ENCODE measurements around the gene ADORA3. TPM values are rescaled to one million over a fixed set of nuclear protein-coding genes. Genes with fewer than 3 reads are reported as not detected.

The ADORA3 gene
- total RNA-seq, 5 donors from 2014 or later (not counting 1 experiment from before 2014, with no cell fraction given): 0.30 TPM; not detected in 4

DNA sequence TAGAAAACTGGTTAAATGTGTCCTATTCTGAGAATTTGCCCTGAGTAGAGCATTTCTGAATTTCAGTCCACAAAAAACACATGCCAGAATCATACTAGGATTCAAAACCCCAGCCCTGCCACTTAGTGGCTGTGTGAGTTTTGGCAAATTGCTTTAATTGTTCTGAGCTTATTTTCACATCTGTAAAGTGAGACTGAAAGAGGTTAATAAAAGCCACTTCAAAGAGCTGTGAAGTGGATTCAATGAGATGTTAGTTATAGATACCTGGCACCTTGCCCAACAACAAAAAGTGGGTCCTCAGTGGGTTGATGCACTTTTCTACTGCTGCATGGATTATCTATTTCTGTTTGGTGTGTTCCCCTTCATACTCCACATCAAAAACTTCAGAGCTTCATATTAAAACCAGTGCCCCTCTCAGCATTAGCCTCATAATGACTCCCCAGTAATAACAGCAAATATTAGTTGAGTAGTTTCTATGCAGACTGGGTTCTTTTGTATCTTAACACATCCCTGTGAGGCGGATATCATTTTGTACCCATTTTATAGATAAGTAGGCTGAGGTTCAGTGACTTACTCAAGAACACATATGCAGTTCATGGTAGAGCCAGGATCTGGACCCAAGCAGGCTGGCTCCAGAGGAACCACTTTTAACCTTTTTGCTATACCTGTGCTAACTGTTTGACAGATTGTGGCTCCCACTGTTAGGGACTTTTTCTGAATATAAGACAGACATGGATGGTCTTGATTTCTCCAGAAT lies 14.2 kb upstream of the ADORA3 start:
- no peaks in the 10 kb centered on the region for H3K36me3 ChIP-seq (ENCODE audit: control insufficient read depth in 2 of 2, extremely low read depth in 1 of 2, insufficient read depth in 1 of 2, low read length in 1 of 2)
- POLR2A ChIA-PET: interaction anchor here in 1 of 2 donors (0.5 to 0.9 kb wide), 4 partner anchors 51 to 94 kb away, joined by 3 to 4 read pairs (median 4); no protein-coding TSS in a partner anchor
- peaks cover 0 to 10% of the 10 kb centered on the region in 2 experiments for H3K27me3 ChIP-seq (replicated peaks in 1 of 2; ENCODE audit: control insufficient read depth in 2 of 2, extremely low read depth in 1 of 2, insufficient read depth in 2 of 2, low read length in 1 of 2)
- H3K9me3 Mint-ChIP-seq: no peaks in the 10 kb centered on the region
- H3K27ac ChIP-seq (ENCODE audit: low read length): no peak overlapping the region
- no CpG with 5 or more reads among the region's 1 CpG for WGBS (ENCODE audit: insufficient coverage)
- peak overlapping the region in 1 of 3 donors; percentile 80 for H3K4me3 Mint-ChIP-seq
- peaks cover 21 to 37% of the 10 kb centered on the region in 2 experiments for H3K4me1 ChIP-seq (ENCODE audit: control insufficient read depth in 1 of 2, extremely low read depth in 1 of 2, insufficient read depth in 2 of 2, low read length in 2 of 2)
- peaks cover 40 to 49% (median 48%) of the 10 kb centered on the region in 3 donors for H3K4me1 Mint-ChIP-seq
- peak in 3 of 4 experiments; percentile 24 to 43 (median 39) for ATAC-seq (replicated peaks in 1 of 4)
- no peak overlapping the region for H3K4me3 ChIP-seq (ENCODE audit: control insufficient read depth in 1 of 2, extremely low read depth in 1 of 2, low read length in 1 of 2)
- peak overlapping the region; percentile 66 to 78 for H3K27ac Mint-ChIP-seq
- no peaks in the 10 kb centered on the region for H3K27me3 Mint-ChIP-seq
- H3K36me3 Mint-ChIP-seq: no peaks in the 10 kb centered on the region
- DNase-seq: peak in 5 of 35 experiments; percentile 17 to 63 (median 21)
- CTCF ChIA-PET: interaction anchor here (0.6 to 4.5 kb wide), 12 partner anchors 10 to 1446 kb away, joined by 3 to 42 read pairs (median 3); partner anchors contain the start of genes ADORA3 (in 1 of the 2) and TMIGD3 (in 1 of the 2)
- no peaks in the 10 kb centered on the region for H3K9me3 ChIP-seq

DNA sequence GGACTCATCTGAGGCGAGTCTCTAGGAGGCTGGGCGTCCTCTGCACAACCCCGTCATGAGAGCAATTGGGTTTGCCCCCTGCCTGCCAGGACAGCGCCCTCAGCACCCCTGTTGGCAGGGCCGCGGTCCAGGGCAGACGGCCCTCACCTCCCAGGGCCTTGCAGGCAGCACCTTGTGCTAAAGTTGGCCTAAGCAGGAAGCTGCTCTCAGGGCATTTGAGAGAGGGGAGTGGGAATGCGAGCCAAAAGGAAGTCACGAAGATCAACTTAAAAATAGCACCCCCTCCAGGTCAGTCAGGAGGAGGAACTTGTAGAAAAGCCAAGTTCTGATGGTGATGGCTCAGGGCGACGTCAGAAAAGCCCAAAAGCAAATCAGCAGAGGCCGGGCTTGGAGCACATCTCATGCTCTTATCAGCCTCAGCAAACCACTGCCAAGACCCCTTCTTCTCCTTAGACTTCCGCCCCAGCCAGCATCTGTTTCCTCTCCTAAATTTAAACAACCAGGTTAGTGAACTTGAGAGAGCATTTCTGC lies 12.6 kb upstream of the ADORA3 start:
- ChIA-PET CTCF (interaction anchor here (0.9 to 4.5 kb wide), 3 partner anchors 8 to 159 kb away, joined by 4 to 42 read pairs (median 13); no protein-coding TSS in a partner anchor), POLR2A (interaction anchor here in 1 of 2 donors (0.6 kb wide), 1 partner anchor 144 kb away, joined by 3 read pairs; no protein-coding TSS in a partner anchor)
- DNase-seq (peak in 31 of 35 experiments; percentile 18 to 68 (median 36)), ATAC-seq (replicated peaks in 1 of 4) (peak; percentile 54 to 83 (median 58))
- H3K9me3 Mint-ChIP-seq: no peaks in the 10 kb centered on the region
- H3K36me3 ChIP-seq (ENCODE audit: control insufficient read depth in 2 of 2, extremely low read depth in 1 of 2, insufficient read depth in 1 of 2, low read length in 1 of 2): no peaks in the 10 kb centered on the region
- peaks cover 28 to 49% of the 10 kb centered on the region in 2 experiments for H3K4me1 ChIP-seq (ENCODE audit: control insufficient read depth in 1 of 2, extremely low read depth in 1 of 2, insufficient read depth in 2 of 2, low read length in 2 of 2)
- H3K27me3 Mint-ChIP-seq: no peaks in the 10 kb centered on the region
- H3K27me3 ChIP-seq (replicated peaks in 1 of 2; ENCODE audit: control insufficient read depth in 2 of 2, extremely low read depth in 1 of 2, insufficient read depth in 2 of 2, low read length in 1 of 2): peaks cover 0 to 10% of the 10 kb centered on the region in 2 experiments
- 66% methylated on average over 5 of the region's 13 CpGs for WGBS (ENCODE audit: insufficient coverage)
- H3K4me1 Mint-ChIP-seq: peaks cover 40 to 49% (median 48%) of the 10 kb centered on the region in 3 donors
- H3K4me3 ChIP-seq (ENCODE audit: control insufficient read depth in 1 of 2, extremely low read depth in 1 of 2, low read length in 1 of 2): peak overlapping the region; percentile 41 to 58
- peak overlapping the region; percentile 75 to 80 (median 76) for H3K4me3 Mint-ChIP-seq
- H3K27ac ChIP-seq (ENCODE audit: low read length): no peak overlapping the region
- peak overlapping the region; percentile 70 to 80 for H3K27ac Mint-ChIP-seq
- H3K9me3 ChIP-seq: no peaks in the 10 kb centered on the region
- no peaks in the 10 kb centered on the region for H3K36me3 Mint-ChIP-seq

DNA sequence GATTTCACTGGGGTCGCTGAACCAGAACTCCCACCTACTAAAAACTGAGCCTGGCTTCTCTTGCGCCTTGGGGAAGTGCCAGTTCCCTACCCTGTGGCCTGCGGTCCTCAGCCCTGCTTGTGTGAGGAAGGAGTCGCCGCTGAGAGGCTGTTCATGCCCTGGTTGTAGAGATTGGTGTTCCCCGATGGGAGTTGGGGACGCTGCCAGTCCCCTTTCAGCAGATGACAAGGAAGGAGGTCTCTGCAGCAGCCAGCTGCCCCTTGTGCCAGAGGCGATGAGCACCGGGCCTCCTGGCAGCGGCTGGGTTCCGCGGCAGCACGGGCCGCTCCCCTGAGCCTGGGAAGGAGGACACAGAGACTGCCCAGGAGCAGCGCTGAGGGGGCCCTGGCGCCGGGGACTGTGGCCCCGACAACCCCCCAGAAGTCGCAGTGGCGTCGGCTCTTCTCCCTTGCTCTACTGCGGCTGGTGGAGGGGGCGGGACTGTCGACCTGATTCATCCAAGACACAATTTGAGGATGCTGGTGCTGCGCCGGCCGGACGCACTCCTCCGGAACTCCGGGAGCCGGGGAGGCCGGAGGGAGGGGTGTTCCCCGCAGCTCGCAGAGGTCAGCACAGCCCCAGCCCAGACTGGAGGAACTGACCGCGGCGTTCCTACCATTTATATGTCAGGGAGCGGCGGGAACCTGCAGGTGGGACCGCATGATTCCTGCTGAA lies 12.0 kb upstream of the ADORA3 start:
- Histone ChIP-seq H3K4me1 (ENCODE audit: control insufficient read depth in 1 of 2, extremely low read depth in 1 of 2, insufficient read depth in 2 of 2, low read length in 2 of 2) (peaks cover 33 to 54% of the 10 kb centered on the region in 2 experiments), H3K27me3 (replicated peaks in 1 of 2; ENCODE audit: control insufficient read depth in 2 of 2, extremely low read depth in 1 of 2, insufficient read depth in 2 of 2, low read length in 1 of 2) (peaks cover 0 to 10% of the 10 kb centered on the region in 2 experiments), H3K27ac (ENCODE audit: low read length) (no peak overlapping the region), H3K36me3 (ENCODE audit: control insufficient read depth in 2 of 2, extremely low read depth in 1 of 2, insufficient read depth in 1 of 2, low read length in 1 of 2) (no peaks in the 10 kb centered on the region), H3K9me3 (no peaks in the 10 kb centered on the region), H3K4me3 (ENCODE audit: control insufficient read depth in 1 of 2, extremely low read depth in 1 of 2, low read length in 1 of 2) (peak overlapping the region; percentile 41 to 58)
- ATAC-seq (replicated peaks in 1 of 4): peak in 3 of 4 experiments; percentile 21 to 25 (median 25)
- WGBS (ENCODE audit: insufficient coverage): 45% methylated on average over 35 of the region's 40 CpGs
- CTCF ChIA-PET: interaction anchor here (2.7 to 4.5 kb wide), 2 partner anchors 8 kb away, joined by 13 to 42 read pairs; no protein-coding TSS in a partner anchor
- peaks cover 40 to 49% (median 48%) of the 10 kb centered on the region in 3 donors for H3K4me1 Mint-ChIP-seq
- peak overlapping the region in 1 of 2 donors; percentile 31 for H3K27ac Mint-ChIP-seq
- H3K27me3 Mint-ChIP-seq: no peaks in the 10 kb centered on the region
- no peaks in the 10 kb centered on the region for H3K9me3 Mint-ChIP-seq
- POLR2A ChIA-PET: no interaction called here
- DNase-seq: peak in 6 of 35 experiments; percentile 1 to 30 (median 18)
- H3K36me3 Mint-ChIP-seq: no peaks in the 10 kb centered on the region
- H3K4me3 Mint-ChIP-seq: peak overlapping the region; percentile 75 to 80 (median 76)

DNA sequence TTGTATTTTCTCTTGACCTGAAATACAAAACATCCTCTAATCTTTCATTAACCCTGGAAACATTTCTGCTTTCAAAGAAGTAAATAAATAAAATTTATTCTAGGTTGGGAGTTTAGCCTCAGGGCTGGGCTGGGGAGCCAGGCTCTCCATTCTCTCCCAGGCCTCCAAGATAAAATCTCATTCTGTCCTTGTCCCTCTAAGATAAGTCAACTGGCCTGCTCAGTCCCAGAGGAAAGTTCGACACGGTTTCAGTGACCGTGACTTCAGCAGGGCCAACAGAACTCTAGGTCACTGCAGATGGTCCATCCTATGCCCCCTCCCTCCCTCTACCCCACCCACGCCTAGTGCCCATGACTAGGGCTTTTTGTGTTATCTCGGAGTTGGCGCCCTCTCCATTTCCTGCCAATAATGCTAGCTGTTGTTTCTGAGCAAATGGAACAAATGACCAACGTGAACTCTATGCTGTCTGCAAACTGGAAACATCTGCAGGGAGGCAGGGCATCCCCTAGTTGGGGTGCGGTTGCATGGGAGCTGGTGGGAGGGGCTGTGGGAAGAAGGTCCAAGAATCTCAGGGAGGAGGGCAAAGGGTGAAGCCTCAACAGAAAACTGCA lies 10.1 kb upstream of the ADORA3 start:
- H3K27me3 Mint-ChIP-seq: no peaks in the 10 kb centered on the region
- ChIA-PET POLR2A (no interaction called here), CTCF (no interaction called here)
- Histone ChIP-seq H3K9me3 (no peaks in the 10 kb centered on the region), H3K36me3 (ENCODE audit: control insufficient read depth in 2 of 2, extremely low read depth in 1 of 2, insufficient read depth in 1 of 2, low read length in 1 of 2) (no peaks in the 10 kb centered on the region), H3K4me1 (ENCODE audit: control insufficient read depth in 1 of 2, extremely low read depth in 1 of 2, insufficient read depth in 2 of 2, low read length in 2 of 2) (peaks cover 38 to 69% of the 10 kb centered on the region in 2 experiments), H3K4me3 (ENCODE audit: control insufficient read depth in 1 of 2, extremely low read depth in 1 of 2, low read length in 1 of 2) (no peak overlapping the region), H3K27ac (ENCODE audit: low read length) (no peak overlapping the region), H3K27me3 (replicated peaks in 1 of 2; ENCODE audit: control insufficient read depth in 2 of 2, extremely low read depth in 1 of 2, insufficient read depth in 2 of 2, low read length in 1 of 2) (peaks cover 0 to 10% of the 10 kb centered on the region in 2 experiments)
- peak overlapping the region in 1 of 3 donors; percentile 37 for H3K4me3 Mint-ChIP-seq
- peak overlapping the region in 1 of 2 donors; percentile 57 for H3K27ac Mint-ChIP-seq
- ATAC-seq (replicated peaks in 1 of 4): no peak
- no peak for DNase-seq
- no peaks in the 10 kb centered on the region for H3K36me3 Mint-ChIP-seq
- H3K4me1 Mint-ChIP-seq: peaks cover 43 to 52% (median 48%) of the 10 kb centered on the region in 3 donors
- WGBS (ENCODE audit: insufficient coverage): 76% methylated on average over 5 of the region's 8 CpGs
- no peaks in the 10 kb centered on the region for H3K9me3 Mint-ChIP-seq

DNA sequence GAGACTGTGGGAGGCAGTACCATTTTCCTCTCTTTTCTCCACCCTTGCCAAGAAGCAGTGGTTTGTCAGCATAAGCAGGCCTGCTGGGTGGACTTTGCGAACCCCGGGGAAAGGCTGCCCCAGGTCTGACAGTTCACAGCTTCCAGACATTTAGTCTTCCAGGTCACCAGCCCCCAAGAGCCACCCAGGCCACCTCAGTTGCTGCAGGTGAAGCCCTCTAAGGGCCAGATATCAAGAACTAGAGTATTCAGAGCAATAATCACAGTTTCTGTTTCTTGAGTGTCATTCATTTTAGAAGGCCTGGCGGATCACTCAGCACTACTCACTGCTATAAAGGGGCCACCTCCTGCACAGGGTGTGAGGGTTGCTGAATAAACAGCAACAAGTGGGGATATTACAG lies 9.5 kb upstream of the ADORA3 start:
- H3K36me3 ChIP-seq (ENCODE audit: control insufficient read depth in 2 of 2, extremely low read depth in 1 of 2, insufficient read depth in 1 of 2, low read length in 1 of 2): no peaks in the 10 kb centered on the region
- no peak overlapping the region for H3K27ac Mint-ChIP-seq
- WGBS (ENCODE audit: insufficient coverage): 80% methylated on average over 2 of the region's 3 CpGs
- H3K4me3 Mint-ChIP-seq: no peak overlapping the region
- peaks cover 0 to 10% of the 10 kb centered on the region in 2 experiments for H3K27me3 ChIP-seq (replicated peaks in 1 of 2; ENCODE audit: control insufficient read depth in 2 of 2, extremely low read depth in 1 of 2, insufficient read depth in 2 of 2, low read length in 1 of 2)
- peaks cover 40 to 74% of the 10 kb centered on the region in 2 experiments for H3K4me1 ChIP-seq (ENCODE audit: control insufficient read depth in 1 of 2, extremely low read depth in 1 of 2, insufficient read depth in 2 of 2, low read length in 2 of 2)
- no peaks in the 10 kb centered on the region for H3K36me3 Mint-ChIP-seq
- DNase-seq: no peak
- ATAC-seq (replicated peaks in 1 of 4): no peak
- H3K4me1 Mint-ChIP-seq: peaks cover 44 to 54% (median 48%) of the 10 kb centered on the region in 3 donors
- H3K9me3 Mint-ChIP-seq: no peaks in the 10 kb centered on the region
- CTCF ChIA-PET: no interaction called here
- POLR2A ChIA-PET: no interaction called here
- no peaks in the 10 kb centered on the region for H3K27me3 Mint-ChIP-seq
- no peak overlapping the region for H3K4me3 ChIP-seq (ENCODE audit: control insufficient read depth in 1 of 2, extremely low read depth in 1 of 2, low read length in 1 of 2)
- no peak overlapping the region for H3K27ac ChIP-seq (ENCODE audit: low read length)
- H3K9me3 ChIP-seq: no peaks in the 10 kb centered on the region

Data from T-cell (primary cell).